Spleen (tissue), 11 donors: ENCODE results near the gene ZNF584. TPM values are rescaled to one million over a fixed set of nuclear protein-coding genes. Genes with fewer than 3 reads are reported as not detected.
"Not testable (repeated sequence)": the region's sequence is repeated elsewhere in the genome, so short reads cannot be mapped to it uniquely, and the experiment has no call there.

ENCODE experiments used
- DNase-seq: peaks from one replicate; pipeline ENCODE4 v3.0.0-alpha.2; 2020
- H3K27ac ChIP-seq, 8 donors: fragments of 200-600 bp; sonication (generic) in 7 of 8; 1 replicate in 4 of 8; 2 replicates in 4 of 8; pipeline versions ENCODE4 v1.5.0 to v1.8.0; 2016 to 2021; ENCODE audit warnings: inconsistent platforms in 4 of 8, mild to moderate bottlenecking in 4 of 8, moderate library complexity in 1 of 8
- H3K27me3 ChIP-seq, 7 donors: fragments of 200-600 bp; sonication (generic) in 6 of 7; replicated peaks in 1 of 7; 1 replicate in 4 of 7; 2 replicates in 3 of 7; pipeline versions ENCODE4 v1.5.0 to v1.8.0; 2016 to 2021; ENCODE audit warnings: inconsistent platforms in 3 of 7, mild to moderate bottlenecking in 1 of 7
- H3K36me3 ChIP-seq, 6 donors: fragments of 200-600 bp; sonication (generic) in 5 of 6; 1 replicate in 4 of 6; 2 replicates in 2 of 6; pipeline versions ENCODE4 v1.5.0 to v1.8.0; 2016 to 2021; ENCODE audit warnings: inconsistent platforms in 2 of 6
- H3K4me1 ChIP-seq, 6 donors: fragments of 200-600 bp; sonication (generic) in 5 of 6; 1 replicate in 3 of 6; 2 replicates in 3 of 6; pipeline versions ENCODE4 v1.5.0 to v1.8.0; 2016 to 2021; ENCODE audit warnings: inconsistent platforms in 3 of 6
- H3K4me3 ChIP-seq, 8 donors: fragments of 200-600 bp; sonication (generic) in 7 of 8; 1 replicate in 4 of 8; 2 replicates in 4 of 8; pipeline versions ENCODE4 v1.5.0 to v1.8.0; 2016 to 2021; ENCODE audit warnings: inconsistent platforms in 4 of 8, mild to moderate bottlenecking in 4 of 8, moderate library complexity in 2 of 8
- H3K9me3 ChIP-seq, 8 donors: fragments of 200-600 bp; sonication (generic) in 7 of 8; 1 replicate in 4 of 8; 2 replicates in 4 of 8; pipeline versions ENCODE4 v1.5.0 to v1.8.0; 2016 to 2021; ENCODE audit warnings: inconsistent platforms in 4 of 8
- POLR2A ChIP-seq, 3 donors: fragments of 450-650 bp; IDR thresholded peaks; one replicate each; pipeline ENCODE4 v1.5.1; 2017; ENCODE audit warnings: antibody characterized with exemption in 3 of 3, mild to moderate bottlenecking in 1 of 3
- POLR2AphosphoS5 ChIP-seq, 3 donors: sonication (generic); formaldehyde crosslinking; IDR thresholded peaks; one replicate each; pipeline ENCODE4 v1.5.1; 2017; ENCODE audit warnings: antibody characterized with exemption in 3 of 3
- WGBS, 5 donors: extraction: QIAGEN DNeasy Blood & Tissue Kit in 3 of 5; methylation state at CpG; one replicate each; pipeline versions ENCODE4 v1.1.5 to v1.1.7; 2013 to 2018; 5-methylcytosine and 5-hydroxymethylcytosine counted together
- intact Hi-C: fragments of 100-400 bp; cut with DNase I; formaldehyde crosslinking; loops from one replicate; pipeline ENCODE4 v1.15.0; 2023; ENCODE audit warnings: low total_unique reads
- polyA plus RNA-seq, 3 donors: library from polyadenylated mRNA; stranded (reverse); fragments of 200-250 nt; gene quantifications; one replicate each; pipeline ENCODE4 v1.2.1, GENCODE V29; 2013
- total RNA-seq, 7 donors: library from RNA; depleted of rRNA in 3 of 7; stranded (reverse); fragments of >200 nt in 3 of 7; fragmentation: NEBNext Ultra II Directional in 4 of 7; extraction: Animal tissue kit (Norgen Biotek cat#: 25700) in 4 of 7; gene quantifications; one replicate each; pipeline versions ENCODE4 v1.1.0 to v1.2.1, GENCODE V29; 2016 to 2021
- TF ChIP-seq, protein P1 (sequence below), 11 experiments: fragments of 200-600 bp in 7 of 11; fragments of 450-650 bp in 4 of 11; sonication (generic) in 4 of 11; IDR thresholded peaks in 8 of 11; conservative IDR thresholded peaks in 3 of 11; 1 replicate in 7 of 11; 2 replicates in 4 of 11; pipeline versions ENCODE4 v1.4.0 to v1.8.0; 2016 to 2021; ENCODE audit warnings: antibody characterized with exemption in 11 of 11, inconsistent platforms in 4 of 11, mild to moderate bottlenecking in 1 of 11
- donor health status: healthy with polysubstance abuse.
- donor health status: DM: no; HTN: no; CAD: no; lungs with moderate emphysema.
- donor health status: DM: no; HTN: no; CAD: no.
- donor health status: Bipolar disorder and iron deficiency.
- donor health status: healthy.
- donor health status: DM: no; HTN: no; CAD: no.
- donor health status: DM: yes; HTN: yes; CAD: no.

ZNF584 gene
- total and polyA plus RNA-seq, 10 donors = 2.3 to 11.2 (median 8.3) TPM

DNA sequence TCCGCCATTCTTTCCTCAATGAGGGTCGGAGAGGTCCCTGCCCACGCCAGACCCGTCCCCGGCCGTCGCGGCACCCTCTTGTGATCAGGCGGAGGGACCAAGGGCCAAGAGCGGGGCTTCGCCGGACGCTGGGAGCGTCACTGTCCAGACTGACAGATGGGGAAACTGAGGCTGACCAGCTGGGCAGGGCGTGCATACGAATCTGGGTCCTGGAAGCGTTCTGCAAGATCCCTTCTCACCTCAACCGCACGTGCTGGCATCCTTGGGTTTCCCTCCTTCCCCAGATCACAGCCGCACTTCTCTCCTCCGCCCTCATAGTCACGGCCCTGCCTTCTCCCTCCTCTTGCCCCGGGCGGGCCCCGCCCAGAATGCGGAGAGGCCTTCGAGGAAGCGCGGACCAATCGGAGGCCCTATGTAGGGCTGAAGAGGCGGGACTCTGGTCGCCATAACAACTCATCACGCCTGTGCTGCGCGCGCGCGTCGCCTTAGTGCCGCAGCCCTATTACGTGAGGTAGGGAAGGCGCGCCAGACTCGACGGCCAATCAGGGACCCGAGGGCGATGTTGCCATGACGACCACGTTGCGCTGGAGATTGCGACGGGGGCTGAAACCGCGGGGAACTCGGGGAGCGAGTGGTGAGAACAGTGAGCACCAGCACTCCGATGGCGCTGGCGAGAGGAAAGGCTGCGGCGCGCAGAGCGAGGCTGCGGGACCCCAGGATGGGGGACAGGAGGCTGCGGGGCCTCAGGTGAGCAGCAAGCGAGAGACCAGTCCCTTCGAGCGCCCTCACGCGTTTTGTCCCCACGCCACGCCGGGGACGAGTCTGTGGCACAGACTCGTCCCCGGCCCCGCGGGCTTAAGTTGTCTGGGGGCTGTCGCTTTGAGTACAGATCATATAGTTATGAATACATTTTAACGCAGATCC is 7.3 kb upstream of the ZNF584 start:
- Histone ChIP-seq H3K4me1 (peaks cover 7 to 32% (median 22%) of the 10 kb centered on the region in 6 donors), H3K27me3 (peaks cover 0 to 29% (median 15%) of the 10 kb centered on the region in 7 donors), H3K27ac (peak overlapping the region in 7 of 8 donors; percentile 51 to 83 (median 80)), H3K36me3 (no peaks in the 10 kb centered on the region), H3K9me3 (no peaks in the 10 kb centered on the region), H3K4me3 (peak overlapping the region; percentile 42 to 77 (median 58))
- TF ChIP-seq, protein P1, sequence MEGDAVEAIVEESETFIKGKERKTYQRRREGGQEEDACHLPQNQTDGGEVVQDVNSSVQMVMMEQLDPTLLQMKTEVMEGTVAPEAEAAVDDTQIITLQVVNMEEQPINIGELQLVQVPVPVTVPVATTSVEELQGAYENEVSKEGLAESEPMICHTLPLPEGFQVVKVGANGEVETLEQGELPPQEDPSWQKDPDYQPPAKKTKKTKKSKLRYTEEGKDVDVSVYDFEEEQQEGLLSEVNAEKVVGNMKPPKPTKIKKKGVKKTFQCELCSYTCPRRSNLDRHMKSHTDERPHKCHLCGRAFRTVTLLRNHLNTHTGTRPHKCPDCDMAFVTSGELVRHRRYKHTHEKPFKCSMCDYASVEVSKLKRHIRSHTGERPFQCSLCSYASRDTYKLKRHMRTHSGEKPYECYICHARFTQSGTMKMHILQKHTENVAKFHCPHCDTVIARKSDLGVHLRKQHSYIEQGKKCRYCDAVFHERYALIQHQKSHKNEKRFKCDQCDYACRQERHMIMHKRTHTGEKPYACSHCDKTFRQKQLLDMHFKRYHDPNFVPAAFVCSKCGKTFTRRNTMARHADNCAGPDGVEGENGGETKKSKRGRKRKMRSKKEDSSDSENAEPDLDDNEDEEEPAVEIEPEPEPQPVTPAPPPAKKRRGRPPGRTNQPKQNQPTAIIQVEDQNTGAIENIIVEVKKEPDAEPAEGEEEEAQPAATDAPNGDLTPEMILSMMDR (IDR thresholded peaks at IDR 0.05 in 8 of 11, conservative IDR thresholded peaks at IDR 0.05 in 3 of 11) = peak in 1 of 11 experiments; percentile 10
- TF ChIP-seq POLR2AphosphoS5 (IDR thresholded peaks at IDR 0.05) = peak; percentile 82 to 94 (median 90)
- peak in 1 of 3 donors; percentile 67 for TF ChIP-seq POLR2A (IDR thresholded peaks at IDR 0.05)
- DNase-seq = peak; percentile 99
- WGBS, 5 donors = 3 to 4% (median 3%) methylated on average over 63 to 80 of the region's 80 CpGs
- intact Hi-C loops = no loop called here

DNA sequence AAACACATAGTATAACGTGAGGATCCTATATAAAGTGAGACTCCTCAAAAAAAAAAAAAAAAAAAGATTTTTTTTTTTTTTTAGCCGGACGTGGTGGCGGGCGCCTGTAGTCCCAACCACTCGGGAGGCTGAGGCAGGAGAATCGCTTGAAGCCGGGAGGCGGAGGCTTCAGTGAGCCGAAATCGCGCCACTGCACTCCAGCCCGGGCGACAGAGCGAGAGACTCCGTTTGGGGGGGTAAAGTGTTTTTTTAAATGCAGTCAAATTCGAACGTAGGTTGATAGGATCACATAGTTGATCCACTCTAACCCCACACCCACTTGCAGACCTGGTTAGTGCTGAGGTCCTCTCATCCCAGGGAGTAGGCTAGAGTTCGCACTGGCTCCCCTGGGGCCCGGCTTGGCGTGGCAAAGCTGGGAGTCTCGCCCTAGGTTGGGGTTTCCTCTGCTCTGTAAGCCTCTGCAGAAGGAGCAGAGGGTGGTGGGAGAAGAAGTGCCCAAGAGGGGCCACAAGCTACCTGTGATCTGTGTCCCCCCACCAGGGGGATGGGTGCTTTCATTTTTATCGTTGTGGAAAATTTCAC is 6.5 kb upstream of the ZNF584 start:
- intact Hi-C loops = no loop called here
- H3K36me3 ChIP-seq = no peaks in the 10 kb centered on the region
- peaks cover 7 to 30% (median 20%) of the 10 kb centered on the region in 6 donors for H3K4me1 ChIP-seq
- H3K4me3 ChIP-seq = peak overlapping the region; percentile 42 to 77 (median 58)
- peak overlapping the region in 6 of 8 donors; percentile 51 to 83 (median 81) for H3K27ac ChIP-seq
- DNase-seq = peak; percentile 76
- 27 to 39% (median 35%) methylated on average over 19 to 23 of the region's 23 CpGs for WGBS, 5 donors
- H3K27me3 ChIP-seq = peaks cover 0 to 21% (median 8%) of the 10 kb centered on the region in 7 donors
- TF ChIP-seq POLR2AphosphoS5 (IDR thresholded peaks at IDR 0.05) = no peak
- TF ChIP-seq, protein P1 (IDR thresholded peaks at IDR 0.05 in 8 of 11, conservative IDR thresholded peaks at IDR 0.05 in 3 of 11) = no peak
- TF ChIP-seq POLR2A (IDR thresholded peaks at IDR 0.05) = no peak
- no peaks in the 10 kb centered on the region for H3K9me3 ChIP-seq

DNA sequence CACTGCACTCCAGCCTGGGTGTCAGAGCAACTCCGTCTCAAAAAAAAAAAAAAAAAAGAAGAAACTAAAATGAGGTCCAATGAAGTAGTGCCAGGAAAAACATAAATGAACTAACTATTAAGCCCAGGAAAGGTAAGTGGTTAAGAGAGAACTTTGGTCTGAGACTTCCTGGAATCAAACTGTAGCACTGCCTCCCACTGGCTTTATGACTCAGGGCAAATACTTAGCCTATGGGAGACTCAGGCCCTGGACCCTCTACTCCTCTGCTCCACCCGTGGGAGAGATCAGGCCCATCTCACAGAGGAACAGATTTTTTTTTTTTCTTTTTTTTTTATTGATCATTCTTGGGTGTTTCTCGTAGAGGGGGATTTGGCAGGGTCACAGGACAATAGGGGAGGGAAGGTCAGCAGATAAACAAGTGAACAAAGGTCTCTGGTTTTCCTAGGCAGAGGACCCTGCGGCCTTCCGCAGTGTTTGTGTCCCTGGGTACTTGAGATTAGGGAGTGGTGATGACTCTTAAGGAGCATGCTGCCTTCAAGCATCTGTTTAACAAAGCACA is 4.5 kb upstream of the ZNF584 start:
- intact Hi-C loops, H3K4me3 ChIP-seq, DNase-seq, H3K9me3 ChIP-seq, H3K27ac ChIP-seq, H3K36me3 ChIP-seq, H3K27me3 ChIP-seq: not testable (repeated sequence)
- H3K4me1 ChIP-seq = peaks cover 10 to 42% (median 34%) of the 10 kb centered on the region in 6 donors
- 53 to 80% (median 77%) methylated on average over 5 of the region's 5 CpGs for WGBS, 5 donors

DNA sequence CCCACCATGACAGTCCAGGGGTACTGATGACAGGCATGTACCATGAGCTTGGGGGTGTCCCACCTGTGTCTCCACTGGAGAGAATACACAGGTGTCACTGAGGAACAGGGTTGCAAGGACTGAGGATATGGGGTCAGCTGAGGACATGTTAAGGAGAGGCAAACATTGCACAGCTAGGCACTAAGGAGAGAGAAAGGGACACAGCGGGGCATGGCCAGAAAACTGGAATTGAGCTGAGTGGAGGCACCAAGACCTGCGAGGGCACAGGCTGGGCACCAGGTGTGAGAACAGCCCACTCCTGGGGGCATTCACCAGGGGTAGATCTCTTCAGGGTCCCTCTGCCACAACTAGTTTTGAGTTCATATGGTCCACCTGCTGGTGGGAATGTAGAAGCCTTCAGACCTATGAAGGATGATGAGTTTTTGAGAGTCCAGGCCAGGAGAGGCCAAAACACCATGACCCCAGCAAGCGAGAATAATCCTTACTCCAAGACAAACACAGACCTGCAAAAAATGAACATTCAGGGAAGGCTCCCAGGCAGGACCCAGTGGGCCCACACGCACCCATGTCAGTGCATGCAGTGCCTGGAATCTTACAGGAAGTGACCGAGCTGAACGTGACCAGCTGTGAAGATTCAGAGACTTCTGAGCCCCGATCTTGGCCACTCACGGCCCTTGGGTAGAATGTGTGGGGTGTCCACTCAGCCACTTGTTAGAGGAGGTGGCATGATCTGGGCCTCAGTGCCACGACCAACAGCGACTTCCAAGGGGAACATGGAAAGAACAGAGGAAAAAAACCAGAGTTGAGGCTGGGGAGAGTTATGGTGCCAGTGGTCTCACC is 1.4 kb upstream of the ZNF584 start:
- 61 to 83% (median 68%) methylated on average over 9 to 10 of the region's 10 CpGs for WGBS, 5 donors
- Histone ChIP-seq H3K27ac (peak overlapping the region in 5 of 8 donors; percentile 88 to 94 (median 91)), H3K4me1 (peaks cover 10 to 36% (median 30%) of the 10 kb centered on the region in 6 donors), H3K9me3 (no peaks in the 10 kb centered on the region), H3K4me3 (peak overlapping the region in 5 of 8 donors; percentile 94 to 100 (median 97)), H3K36me3 (no peaks in the 10 kb centered on the region), H3K27me3 (no peaks in the 10 kb centered on the region)
- no peak for DNase-seq
- TF ChIP-seq POLR2A (IDR thresholded peaks at IDR 0.05) (no peak), POLR2AphosphoS5 (IDR thresholded peaks at IDR 0.05) (no peak)
- TF ChIP-seq, protein P1 (IDR thresholded peaks at IDR 0.05 in 8 of 11, conservative IDR thresholded peaks at IDR 0.05 in 3 of 11) = no peak
- intact Hi-C loops = no loop called here
